GM23248 (cell line): Measurements from ENCODE around the gene SIX5. TPM values are rescaled to one million over a fixed set of nuclear protein-coding genes. Genes with fewer than 3 reads are reported as not detected.
A peak's percentile ranks its signal among the peaks of the same experiment; 100 is the strongest.

ENCODE experiments used
- DNase-seq: peaks from one replicate; pipeline ENCODE4 v3.0.0-alpha.2; 2015
- H2AFZ ChIP-seq: fragments of 200-600 bp; sonication (generic); 2 replicates; pipeline ENCODE4 v1.6.1; 2016; ENCODE audit warnings: antibody characterized with exemption
- H3F3A ChIP-seq: fragments of 200-600 bp; sonication (generic); 2 replicates; pipeline ENCODE4 v1.6.1; 2016; ENCODE audit warnings: mild to moderate bottlenecking, antibody characterized with exemption, mixed run types; ENCODE audit not compliant: insufficient read depth
- H3K27ac ChIP-seq: fragments of 200-600 bp; sonication (generic); 2 replicates; pipeline ENCODE4 v1.5.1; 2016; ENCODE audit warnings: mild to moderate bottlenecking
- H3K27me3 ChIP-seq: fragments of 200-600 bp; sonication (generic); replicated peaks from 2 replicates; pipeline ENCODE4 v1.6.1; 2016; ENCODE audit warnings: mild to moderate bottlenecking; ENCODE audit not compliant: insufficient read depth
- H3K36me3 ChIP-seq: fragments of 200-600 bp; sonication (generic); 2 replicates; pipeline ENCODE4 v1.6.1; 2016; ENCODE audit warnings: low read depth, mild to moderate bottlenecking
- H3K4me1 ChIP-seq: fragments of 200-600 bp; sonication (generic); 2 replicates; pipeline ENCODE4 v1.6.1; 2016; ENCODE audit warnings: mild to moderate bottlenecking; ENCODE audit not compliant: insufficient read depth
- H3K4me2 ChIP-seq: fragments of 200-600 bp; sonication (generic); one replicate; pipeline ENCODE4 v1.6.1; 2016; ENCODE audit warnings: mild to moderate bottlenecking; ENCODE audit not compliant: unreplicated experiment
- H3K4me3 ChIP-seq: fragments of 200-600 bp; sonication (generic); 2 replicates; pipeline ENCODE4 v1.5.1; 2016; ENCODE audit warnings: mild to moderate bottlenecking
- H3K79me2 ChIP-seq: fragments of 200-600 bp; sonication (generic); 2 replicates; pipeline ENCODE4 v1.6.1; 2016; ENCODE audit warnings: mild to moderate bottlenecking; ENCODE audit not compliant: insufficient read depth
- H3K9ac ChIP-seq: fragments of 200-600 bp; sonication (generic); 2 replicates; pipeline ENCODE4 v1.6.1; 2016; ENCODE audit warnings: mild to moderate bottlenecking
- H3K9me2 ChIP-seq: fragments of 200-600 bp; sonication (generic); 2 replicates; pipeline ENCODE4 v1.6.1; 2016; ENCODE audit warnings: mixed run types, mild to moderate bottlenecking, moderate library complexity; ENCODE audit not compliant: insufficient read depth
- H3K9me3 ChIP-seq: fragments of 200-600 bp; sonication (generic); one replicate; pipeline ENCODE4 v1.6.1; 2017; ENCODE audit warnings: low read depth
- H4K20me1 ChIP-seq: fragments of 200-600 bp; sonication (generic); 2 replicates; pipeline ENCODE4 v1.6.0; 2016; ENCODE audit not compliant: insufficient read depth
- EZH2 ChIP-seq: fragments of 200-600 bp; sonication (generic); IDR thresholded peaks from 2 replicates; pipeline ENCODE4 v1.6.1; 2018; ENCODE audit warnings: antibody characterized with exemption, mild to moderate bottlenecking; ENCODE audit not compliant: insufficient read depth, poor library complexity, severe bottlenecking
- EZH2phosphoT487 ChIP-seq: fragments of 200-600 bp; sonication (generic); IDR thresholded peaks from 2 replicates; pipeline ENCODE4 v1.6.1; 2018; ENCODE audit warnings: antibody characterized with exemption, moderate library complexity, mild to moderate bottlenecking, low read depth; ENCODE audit not compliant: insufficient read depth
- WGBS, 2 experiments: methylation state at CpG; one replicate each; pipeline ENCODE4 v1.1.6; 2015 to 2017; ENCODE audit warnings: low lambda C conversion rate in 2 of 2, low coverage in 1 of 2; ENCODE audit errors: missing lambda C conversion rate in 2 of 2; 5-methylcytosine and 5-hydroxymethylcytosine counted together
- in situ Hi-C: fragments of 300-500 bp; cut with MboI; formaldehyde crosslinking; loops from 2 replicates; pipeline ENCODE4 v1.15.0; 2020
- polyA plus RNA-seq: library from polyadenylated mRNA; unstranded; fragments of >200 nt; fragmentation: Nextera tagmentation; extraction: Ambion mirVana; gene quantifications from 2 replicates; pipeline ENCODE4 v1.2.1, GENCODE V29; 2016
- total RNA-seq: library from RNA; depleted of rRNA; stranded (reverse); fragments of >200 nt; shearing (Covaris generic); gene quantifications from 2 replicates; pipeline ENCODE4 v1.2.3, GENCODE V29; 2014

The SIX5 gene
- total and polyA plus RNA-seq, 2 experiments from 2014 or later: 6.1 to 16.8 TPM

DNA sequence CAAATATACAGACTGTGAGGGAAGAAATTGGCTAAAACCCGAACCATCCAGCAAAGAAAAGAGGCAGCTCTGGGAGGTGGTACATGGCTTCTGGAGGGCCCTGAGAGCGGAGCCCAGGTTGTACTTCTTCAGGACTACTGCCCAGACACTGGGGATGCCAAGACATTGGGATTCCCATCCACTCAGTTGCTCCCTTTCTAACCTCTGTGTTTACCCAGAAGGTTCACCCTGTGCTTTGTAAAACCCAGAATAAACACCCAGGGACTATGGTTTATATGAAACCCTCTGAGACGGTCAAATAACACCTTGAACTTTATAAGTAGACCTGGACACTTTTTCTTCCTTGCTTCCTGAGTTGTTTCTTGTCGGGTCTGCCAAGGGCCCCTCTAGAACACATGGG lies 26.1 kb downstream of the SIX5 start:
- no peak overlapping the region for H3K4me3 ChIP-seq
- H4K20me1 ChIP-seq: no peaks in the 10 kb centered on the region
- H3K79me2 ChIP-seq: no peaks in the 10 kb centered on the region
- in situ Hi-C loops: no loop called here
- WGBS, 2 experiments: 61 to 65% methylated on average over 4 of the region's 4 CpGs
- no peak overlapping the region for H2AFZ ChIP-seq
- H3K36me3 ChIP-seq: no peaks in the 10 kb centered on the region
- H3K9me2 ChIP-seq: no peaks in the 10 kb centered on the region
- TF ChIP-seq EZH2phosphoT487 (no peak), EZH2 (no peak)
- no peak for DNase-seq
- H3K4me1 ChIP-seq: no peaks in the 10 kb centered on the region
- no peak overlapping the region for H3K27ac ChIP-seq
- H3K4me2 ChIP-seq: no peak overlapping the region
- no peak overlapping the region for H3K9ac ChIP-seq
- H3F3A ChIP-seq: no peaks in the 10 kb centered on the region
- no peaks in the 10 kb centered on the region for H3K9me3 ChIP-seq
- no peaks in the 10 kb centered on the region for H3K27me3 ChIP-seq

DNA sequence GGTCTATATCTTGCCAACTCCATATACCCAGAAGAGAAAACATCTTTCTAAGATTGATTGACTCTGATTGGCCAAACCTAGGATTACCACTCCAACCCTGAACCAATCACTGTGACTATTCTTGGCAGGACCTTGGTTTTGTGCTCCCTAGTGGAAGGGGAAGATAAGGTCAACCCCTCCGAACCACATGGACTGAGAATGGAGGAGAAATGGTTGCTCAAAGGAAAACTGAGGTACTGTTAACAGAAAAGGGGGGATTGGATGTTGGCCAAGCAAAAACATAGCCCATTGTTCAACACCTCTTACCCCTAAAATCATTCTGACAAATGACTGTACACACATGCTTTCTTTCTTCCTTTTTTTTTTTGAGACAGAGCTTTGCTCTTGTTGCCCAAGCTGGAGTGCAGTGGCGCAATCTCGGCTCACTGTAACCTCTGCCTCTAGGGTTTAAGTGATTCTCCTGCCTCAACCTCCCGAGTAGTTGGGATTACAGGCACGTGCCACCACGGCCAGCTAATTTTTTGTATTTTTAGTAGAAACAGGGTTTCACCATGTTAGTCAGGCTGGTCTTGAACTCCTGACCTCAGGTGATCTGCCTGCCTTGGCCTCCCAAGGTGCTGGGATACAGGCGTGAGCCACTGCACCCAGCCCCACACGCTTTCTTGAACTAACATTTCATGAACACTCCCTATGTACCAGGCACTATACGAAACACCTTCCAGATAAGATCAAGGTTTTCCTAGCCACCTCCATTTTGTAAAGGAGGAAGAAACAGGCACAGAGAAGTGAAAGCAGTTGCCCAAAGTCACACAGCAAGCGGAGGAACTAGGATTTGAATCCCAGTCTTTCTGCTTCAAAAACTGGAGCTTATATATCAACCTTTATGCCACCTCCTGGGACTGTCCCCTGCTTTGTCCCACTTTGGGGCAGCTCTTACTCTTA lies 29.3 kb downstream of the SIX5 start:
- Histone ChIP-seq H3K9ac (no peak overlapping the region), H3K36me3 (no peaks in the 10 kb centered on the region), H3K4me1 (no peaks in the 10 kb centered on the region), H3K4me3 (no peak overlapping the region), H3K9me2 (no peaks in the 10 kb centered on the region), H3K27ac (no peak overlapping the region), H3K27me3 (no peaks in the 10 kb centered on the region), H3K4me2 (no peak overlapping the region), H2AFZ (no peak overlapping the region), H3K9me3 (no peaks in the 10 kb centered on the region), H4K20me1 (no peaks in the 10 kb centered on the region), H3K79me2 (no peaks in the 10 kb centered on the region), H3F3A (no peaks in the 10 kb centered on the region)
- DNase-seq: no peak
- 84 to 85% methylated on average over 10 of the region's 10 CpGs for WGBS, 2 experiments
- in situ Hi-C loops: no loop called here
- TF ChIP-seq EZH2phosphoT487 (no peak), EZH2 (no peak)

DNA sequence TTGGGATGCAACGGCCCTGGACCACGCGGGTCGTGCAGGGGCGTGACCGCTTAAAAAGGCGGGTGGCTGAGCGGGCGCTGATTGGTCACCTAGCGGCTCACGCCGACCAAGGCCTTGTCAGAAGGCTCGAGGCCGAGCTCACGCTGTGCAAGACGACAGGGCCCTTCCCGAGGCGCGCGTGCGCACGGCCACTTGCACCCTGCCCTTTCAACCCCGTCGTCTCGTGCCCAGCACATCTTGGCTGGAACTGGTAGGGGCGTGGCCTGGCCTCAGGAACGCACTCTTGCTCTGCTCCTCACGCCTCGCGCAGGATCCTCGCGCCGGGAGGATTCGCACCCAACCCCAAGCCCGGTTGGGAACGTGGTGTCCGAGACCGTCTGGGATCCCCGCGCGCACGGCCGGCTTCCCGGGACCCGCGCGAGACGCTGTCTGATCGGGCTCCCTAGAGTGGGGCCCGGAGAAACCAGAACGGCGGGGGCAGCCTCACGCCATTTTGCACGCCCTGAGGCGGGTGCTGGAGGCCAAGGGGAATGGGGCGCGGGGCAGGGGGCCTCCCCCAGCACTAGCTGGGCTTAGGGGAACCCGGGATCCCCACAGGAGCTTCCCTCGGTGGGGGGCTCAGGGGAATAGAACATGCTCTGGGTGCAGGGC lies 35.8 kb downstream of the SIX5 start, which contains the start of gene MEIOSIN:
Gene MEIOSIN, plus strand, starts transcription at position 280 of the 651 bp plus-strand sequence. CDS start 1,938 bp downstream, outside the sequence.
- Histone ChIP-seq H3K4me2 (no peak within 1 kb of the TSS), H3K9ac (no peak within 1 kb of the TSS), H3K9me2 (no peaks in the 10 kb centered on the region), H3K27me3 (no peaks in the 10 kb centered on the region), H2AFZ (no peak within 1 kb of the TSS), H3K4me3 (no peak within 1 kb of the TSS), H3K27ac (no peak within 1 kb of the TSS), H4K20me1 (no peaks in the 10 kb centered on the region), H3K4me1 (peaks cover 5% of the 10 kb centered on the region; the same call in 1 of the 2 replicates), H3K36me3 (no peaks in the 10 kb centered on the region), H3K79me2 (peaks cover 25% of the 10 kb centered on the region), H3F3A (no peaks in the 10 kb centered on the region), H3K9me3 (no peaks in the 10 kb centered on the region)
- no peak for DNase-seq
- in situ Hi-C loops: no loop called here
- TF ChIP-seq EZH2 (no peak), EZH2phosphoT487 (no peak)
- WGBS, 2 experiments: 90 to 92% methylated on average over 47 to 59 of the region's 59 CpGs

DNA sequence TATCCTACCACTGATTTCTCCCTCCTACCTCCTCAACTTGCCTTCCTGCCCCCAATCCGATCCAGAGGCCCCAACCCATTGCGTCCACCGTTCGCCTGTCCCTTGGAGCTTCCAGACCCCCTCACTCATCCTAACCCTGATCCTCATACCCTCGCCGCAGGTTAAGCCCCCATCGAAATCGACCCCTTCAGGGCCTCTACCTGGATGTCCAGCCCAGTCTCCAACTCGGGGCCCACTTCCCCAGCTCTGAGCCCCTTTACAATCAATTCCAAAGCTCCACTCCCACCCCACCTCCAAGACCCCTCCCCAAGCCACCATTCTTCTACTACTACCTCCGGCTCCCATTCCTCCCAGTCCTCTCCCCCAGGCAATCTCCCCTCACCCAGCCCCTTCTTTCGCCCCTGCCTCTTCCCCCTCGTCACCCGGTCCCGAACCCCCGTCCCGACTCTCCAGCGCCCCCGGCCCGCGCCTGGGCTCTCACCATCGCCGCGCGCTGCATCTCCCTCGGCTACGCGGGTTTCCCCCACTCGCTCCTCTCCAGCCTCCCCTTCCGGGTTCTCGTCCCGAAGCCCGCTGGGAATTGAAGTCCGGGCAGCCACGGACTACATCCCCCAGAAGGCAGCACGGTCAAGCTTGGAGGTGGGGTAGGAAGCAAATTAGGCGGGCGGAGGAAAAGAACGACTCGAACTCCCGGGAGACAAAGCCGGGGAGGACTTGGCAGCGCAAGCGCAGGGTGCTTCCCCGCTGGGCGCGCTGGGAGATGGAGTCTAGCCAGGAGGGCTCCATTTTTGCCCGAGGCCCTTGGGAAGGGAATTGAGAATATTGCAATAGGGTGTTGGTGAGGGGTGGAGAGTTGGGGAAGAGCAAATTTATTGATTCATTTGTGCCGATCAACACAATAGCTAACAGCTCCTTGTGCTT lies 38.4 kb downstream of the SIX5 start, which contains the start of gene FBXO46:
Gene FBXO46, minus strand, starts transcription at position 529 of the 921 bp plus-strand sequence. CDS start 17,401 bp downstream, outside the sequence.
- Histone ChIP-seq H3F3A (no peaks in the 10 kb centered on the region), H3K79me2 (peaks cover 51% of the 10 kb centered on the region), H3K27ac (peak within 1 kb of the TSS; percentile 19; the same call in 1 of the 2 replicates), H3K36me3 (no peaks in the 10 kb centered on the region), H3K4me3 (peak within 1 kb of the TSS; percentile 90), H3K27me3 (no peaks in the 10 kb centered on the region), H2AFZ (peak within 1 kb of the TSS; percentile 88), H3K9ac (peak within 1 kb of the TSS; percentile 87), H3K4me1 (peaks cover 5% of the 10 kb centered on the region; the same call in 1 of the 2 replicates), H4K20me1 (no peaks in the 10 kb centered on the region), H3K9me3 (no peaks in the 10 kb centered on the region), H3K9me2 (no peaks in the 10 kb centered on the region), H3K4me2 (peak within 1 kb of the TSS; percentile 95)
- in situ Hi-C loops: no loop called here
- WGBS, 2 experiments: 1% methylated on average over 32 to 48 of the region's 48 CpGs
- TF ChIP-seq EZH2: no peak
- no peak for TF ChIP-seq EZH2phosphoT487
- DNase-seq: peak; percentile 99
